ENCODE measurements around the gene VWA3B. TPM values are rescaled to one million over a fixed set of nuclear protein-coding genes. Genes with fewer than 3 reads are reported as not detected.
"Not testable (repeated sequence)": the region's sequence is repeated elsewhere in the genome, so short reads cannot be mapped to it uniquely, and the experiment has no call there.

VWA3B gene
- total and polyA plus RNA-seq, 8 donors = 0.03 to 134 (median 2.2) TPM; not detected in 2

DNA sequence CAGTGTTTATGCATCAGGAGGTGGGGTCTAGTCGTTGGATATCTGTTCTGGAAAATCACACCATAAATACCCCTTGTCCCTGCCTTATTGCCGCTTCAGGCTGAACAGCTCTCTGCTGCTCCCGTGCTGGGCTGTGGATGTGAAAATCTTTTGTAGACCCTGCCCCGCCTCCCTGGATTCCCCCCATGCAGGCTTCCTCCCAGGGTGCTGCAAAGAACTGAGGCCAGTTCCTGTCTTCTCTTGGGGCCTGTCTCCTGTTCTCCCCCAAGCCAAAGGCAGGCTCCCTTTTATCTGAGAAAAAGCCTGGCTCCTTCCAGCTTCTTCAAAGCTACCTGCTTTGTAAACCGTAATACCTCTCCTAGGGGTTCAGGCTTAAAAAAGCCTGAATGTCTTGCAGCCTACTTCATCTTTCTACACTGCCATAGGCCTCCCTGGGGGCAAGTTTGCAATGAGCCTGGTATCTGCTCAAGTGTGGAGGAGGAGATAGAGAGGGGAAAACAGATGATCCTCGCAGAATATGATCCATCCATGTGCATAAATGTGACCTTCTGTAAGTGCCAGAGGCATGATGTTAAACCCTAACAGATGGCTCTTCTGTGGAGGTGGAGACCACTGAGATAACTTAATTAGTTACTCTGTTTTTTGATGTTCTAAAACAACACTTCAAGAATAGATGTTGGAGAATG is 55.3 kb downstream of the VWA3B start:
- intact Hi-C loops (cut with DNase I; ENCODE audit: low total_unique reads) = no loop called here
- DNase-seq = no peak
- 71 to 80% (median 73%) methylated on average over 6 of the region's 6 CpGs for WGBS, 5 donors
- Histone ChIP-seq H3K27me3 (no peaks in the 10 kb centered on the region), H3K27ac (no peak overlapping the region), H3K4me3 (no peak overlapping the region), H3K9me3 (no peaks in the 10 kb centered on the region), H3K4me1 (no peaks in the 10 kb centered on the region), H3K36me3 (no peaks in the 10 kb centered on the region)
- TF ChIP-seq POLR2A (IDR thresholded peaks at IDR 0.05) = no peak
- TF ChIP-seq, protein P1, sequence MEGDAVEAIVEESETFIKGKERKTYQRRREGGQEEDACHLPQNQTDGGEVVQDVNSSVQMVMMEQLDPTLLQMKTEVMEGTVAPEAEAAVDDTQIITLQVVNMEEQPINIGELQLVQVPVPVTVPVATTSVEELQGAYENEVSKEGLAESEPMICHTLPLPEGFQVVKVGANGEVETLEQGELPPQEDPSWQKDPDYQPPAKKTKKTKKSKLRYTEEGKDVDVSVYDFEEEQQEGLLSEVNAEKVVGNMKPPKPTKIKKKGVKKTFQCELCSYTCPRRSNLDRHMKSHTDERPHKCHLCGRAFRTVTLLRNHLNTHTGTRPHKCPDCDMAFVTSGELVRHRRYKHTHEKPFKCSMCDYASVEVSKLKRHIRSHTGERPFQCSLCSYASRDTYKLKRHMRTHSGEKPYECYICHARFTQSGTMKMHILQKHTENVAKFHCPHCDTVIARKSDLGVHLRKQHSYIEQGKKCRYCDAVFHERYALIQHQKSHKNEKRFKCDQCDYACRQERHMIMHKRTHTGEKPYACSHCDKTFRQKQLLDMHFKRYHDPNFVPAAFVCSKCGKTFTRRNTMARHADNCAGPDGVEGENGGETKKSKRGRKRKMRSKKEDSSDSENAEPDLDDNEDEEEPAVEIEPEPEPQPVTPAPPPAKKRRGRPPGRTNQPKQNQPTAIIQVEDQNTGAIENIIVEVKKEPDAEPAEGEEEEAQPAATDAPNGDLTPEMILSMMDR (IDR thresholded peaks at IDR 0.05) = no peak
- no peak for TF ChIP-seq POLR2AphosphoS5 (IDR thresholded peaks at IDR 0.05)
- TF ChIP-seq EP300 (IDR thresholded peaks at IDR 0.05) = no peak

- 60 to 82% (median 72%) methylated on average over 3 of the region's 3 CpGs for WGBS, 5 donors
- Histone ChIP-seq H3K4me1 (peaks cover 0 to 15% (median 2%) of the 10 kb centered on the region in 4 donors), H3K9me3 (no peaks in the 10 kb centered on the region), H3K27me3 (no peaks in the 10 kb centered on the region), H3K36me3 (no peaks in the 10 kb centered on the region), H3K4me3 (no peak overlapping the region), H3K27ac (no peak overlapping the region)
- no peak for DNase-seq
- no peak for TF ChIP-seq POLR2A (IDR thresholded peaks at IDR 0.05)
- TF ChIP-seq, protein P1 (IDR thresholded peaks at IDR 0.05) = no peak
- TF ChIP-seq EP300 (IDR thresholded peaks at IDR 0.05) = no peak
- TF ChIP-seq POLR2AphosphoS5 (IDR thresholded peaks at IDR 0.05) = no peak
- intact Hi-C loops (cut with DNase I; ENCODE audit: low total_unique reads) = no loop called here
These were observed 58.1 kb downstream of the VWA3B start for GRCh38 chr2:98145070-98145469.

GRCh38 chr2:98147900-98148299 is 60.9 kb downstream of the VWA3B start:
- H3K9me3 ChIP-seq; H3K27me3 ChIP-seq; H3K36me3 ChIP-seq; intact Hi-C loops (cut with DNase I; ENCODE audit: low total_unique reads); DNase-seq; H3K27ac ChIP-seq; H3K4me3 ChIP-seq: not testable (repeated sequence)
- peaks cover 0 to 15% (median 2%) of the 10 kb centered on the region in 4 donors for H3K4me1 ChIP-seq
- 81 to 100% (median 97%) methylated on average over 1 of the region's 1 CpG for WGBS, 5 donors

DNA sequence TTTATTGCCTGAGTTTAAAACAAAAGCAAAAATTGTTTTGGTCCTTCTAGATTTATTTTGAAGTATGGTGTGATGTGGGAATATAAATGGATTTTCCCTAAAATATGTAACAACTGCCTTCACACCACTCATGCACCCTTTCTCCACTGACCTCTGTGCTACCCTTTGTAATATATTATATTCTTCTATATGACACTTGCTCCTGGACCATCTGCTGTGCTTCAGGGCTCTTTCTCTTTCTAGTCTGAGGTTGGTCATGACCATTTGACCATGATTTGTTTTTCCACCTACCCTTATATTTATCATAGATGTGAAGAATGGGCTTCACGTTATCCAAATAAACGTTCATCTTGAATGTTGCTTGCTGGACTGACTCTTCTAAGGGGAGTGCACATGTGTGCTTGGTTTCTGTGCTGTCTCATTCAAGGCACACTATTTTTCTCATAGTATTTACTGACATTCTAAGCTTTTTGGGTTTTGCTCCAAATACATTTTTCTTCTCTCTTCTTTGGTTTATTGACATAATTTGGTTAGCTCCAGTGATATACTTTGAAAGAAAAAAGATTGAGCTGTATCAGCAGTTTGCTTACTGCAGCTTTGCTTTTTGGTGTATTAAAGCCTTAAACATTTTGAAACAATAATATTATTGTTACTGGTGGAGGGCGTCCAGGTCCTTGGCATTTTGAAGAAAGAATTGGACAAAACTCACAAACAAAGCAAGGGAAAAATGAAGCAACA is 61.8 kb downstream of the VWA3B start:
- no peak for DNase-seq
- TF ChIP-seq EP300 (IDR thresholded peaks at IDR 0.05) (no peak), POLR2A (IDR thresholded peaks at IDR 0.05) (no peak), POLR2AphosphoS5 (IDR thresholded peaks at IDR 0.05) (no peak)
- TF ChIP-seq, protein P1 (IDR thresholded peaks at IDR 0.05) = peak in 1 of 7 experiments; percentile 6
- H3K4me1 ChIP-seq = peaks cover 0 to 19% (median 2%) of the 10 kb centered on the region in 4 donors
- WGBS, 5 donors = 38 to 59% (median 47%) methylated on average over 3 of the region's 3 CpGs
- intact Hi-C loops (cut with DNase I; ENCODE audit: low total_unique reads) = no loop called here
- H3K27ac ChIP-seq = peak overlapping the region in 2 of 5 donors; percentile 43 to 51
- H3K4me3 ChIP-seq = peak overlapping the region in 3 of 4 donors; percentile 2 to 11 (median 7)
- H3K36me3 ChIP-seq = no peaks in the 10 kb centered on the region
- no peaks in the 10 kb centered on the region for H3K27me3 ChIP-seq
- no peaks in the 10 kb centered on the region for H3K9me3 ChIP-seq
